Loucy (cell line): ENCODE data around the gene CLMP.

ENCODE experiments used
- EZH2phosphoT487 ChIP-seq: fragments of 200-600 bp; IDR thresholded peaks from 2 replicates; pipeline ENCODE4 v1.6.1; 2018; ENCODE audit warnings: antibody characterized with exemption, mild to moderate bottlenecking, moderate library complexity, borderline replicate concordance
- TF ChIP-seq, protein P1 (sequence below): fragments of 200-600 bp; sonication (generic); conservative IDR thresholded peaks from 2 replicates; pipeline ENCODE4 v1.5.1; 2014; ENCODE audit warnings: mild to moderate bottlenecking, antibody characterized with exemption, low read length

DNA sequence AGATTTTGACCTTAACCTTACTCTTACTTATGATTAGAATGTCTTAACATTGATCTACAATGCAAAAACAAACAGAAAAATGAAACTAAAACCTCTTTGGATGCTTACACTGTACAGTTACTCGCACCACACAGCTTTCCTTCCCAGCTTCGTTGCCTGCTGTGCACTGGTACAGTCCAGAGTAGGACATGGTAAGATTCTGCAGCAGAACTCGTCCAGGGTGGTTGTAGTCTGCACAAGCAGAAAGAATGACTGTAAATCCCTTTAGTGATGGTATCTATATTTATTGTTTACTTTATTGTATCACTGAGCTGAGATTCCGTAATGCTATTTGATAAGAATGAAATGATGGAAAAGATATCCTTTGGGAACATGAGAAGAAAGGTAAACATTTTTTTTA is 112.1 kb downstream of the CLMP start:
- TF ChIP-seq, protein P1, sequence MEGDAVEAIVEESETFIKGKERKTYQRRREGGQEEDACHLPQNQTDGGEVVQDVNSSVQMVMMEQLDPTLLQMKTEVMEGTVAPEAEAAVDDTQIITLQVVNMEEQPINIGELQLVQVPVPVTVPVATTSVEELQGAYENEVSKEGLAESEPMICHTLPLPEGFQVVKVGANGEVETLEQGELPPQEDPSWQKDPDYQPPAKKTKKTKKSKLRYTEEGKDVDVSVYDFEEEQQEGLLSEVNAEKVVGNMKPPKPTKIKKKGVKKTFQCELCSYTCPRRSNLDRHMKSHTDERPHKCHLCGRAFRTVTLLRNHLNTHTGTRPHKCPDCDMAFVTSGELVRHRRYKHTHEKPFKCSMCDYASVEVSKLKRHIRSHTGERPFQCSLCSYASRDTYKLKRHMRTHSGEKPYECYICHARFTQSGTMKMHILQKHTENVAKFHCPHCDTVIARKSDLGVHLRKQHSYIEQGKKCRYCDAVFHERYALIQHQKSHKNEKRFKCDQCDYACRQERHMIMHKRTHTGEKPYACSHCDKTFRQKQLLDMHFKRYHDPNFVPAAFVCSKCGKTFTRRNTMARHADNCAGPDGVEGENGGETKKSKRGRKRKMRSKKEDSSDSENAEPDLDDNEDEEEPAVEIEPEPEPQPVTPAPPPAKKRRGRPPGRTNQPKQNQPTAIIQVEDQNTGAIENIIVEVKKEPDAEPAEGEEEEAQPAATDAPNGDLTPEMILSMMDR = no peak
- TF ChIP-seq EZH2phosphoT487 = no peak
